ENCODE measurements around the gene FBXO33. TPM values are rescaled to one million over a fixed set of nuclear protein-coding genes. Genes with fewer than 3 reads are reported as not detected.

The FBXO33 gene
- total and polyA plus RNA-seq, 2 of the 8 experiments (the other 6 are each of a cell fraction or from before 2014, with no cell fraction given), result 4.7 to 11.5 TPM

DNA sequence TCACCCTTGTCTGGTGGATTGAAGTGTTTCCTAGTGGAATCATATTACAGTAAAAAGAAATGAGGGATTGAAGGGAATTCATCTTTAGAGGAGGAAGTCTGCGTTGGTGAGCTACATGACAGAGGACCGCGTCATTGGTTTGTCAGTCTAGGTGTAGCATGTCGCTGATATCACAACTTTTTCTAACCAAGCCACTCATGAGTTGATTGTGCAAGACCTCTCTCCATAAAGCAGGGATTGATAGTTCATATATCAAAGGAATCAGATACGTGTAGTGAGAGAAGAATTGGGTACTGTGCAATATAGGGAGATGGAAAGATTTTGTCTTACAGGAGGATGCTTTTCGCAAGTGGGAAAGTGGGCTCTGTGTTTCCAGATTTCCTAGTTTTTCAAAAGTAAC, 3.0 kb upstream of the FBXO33 start (continued):
- TF ChIP-seq, protein P1, sequence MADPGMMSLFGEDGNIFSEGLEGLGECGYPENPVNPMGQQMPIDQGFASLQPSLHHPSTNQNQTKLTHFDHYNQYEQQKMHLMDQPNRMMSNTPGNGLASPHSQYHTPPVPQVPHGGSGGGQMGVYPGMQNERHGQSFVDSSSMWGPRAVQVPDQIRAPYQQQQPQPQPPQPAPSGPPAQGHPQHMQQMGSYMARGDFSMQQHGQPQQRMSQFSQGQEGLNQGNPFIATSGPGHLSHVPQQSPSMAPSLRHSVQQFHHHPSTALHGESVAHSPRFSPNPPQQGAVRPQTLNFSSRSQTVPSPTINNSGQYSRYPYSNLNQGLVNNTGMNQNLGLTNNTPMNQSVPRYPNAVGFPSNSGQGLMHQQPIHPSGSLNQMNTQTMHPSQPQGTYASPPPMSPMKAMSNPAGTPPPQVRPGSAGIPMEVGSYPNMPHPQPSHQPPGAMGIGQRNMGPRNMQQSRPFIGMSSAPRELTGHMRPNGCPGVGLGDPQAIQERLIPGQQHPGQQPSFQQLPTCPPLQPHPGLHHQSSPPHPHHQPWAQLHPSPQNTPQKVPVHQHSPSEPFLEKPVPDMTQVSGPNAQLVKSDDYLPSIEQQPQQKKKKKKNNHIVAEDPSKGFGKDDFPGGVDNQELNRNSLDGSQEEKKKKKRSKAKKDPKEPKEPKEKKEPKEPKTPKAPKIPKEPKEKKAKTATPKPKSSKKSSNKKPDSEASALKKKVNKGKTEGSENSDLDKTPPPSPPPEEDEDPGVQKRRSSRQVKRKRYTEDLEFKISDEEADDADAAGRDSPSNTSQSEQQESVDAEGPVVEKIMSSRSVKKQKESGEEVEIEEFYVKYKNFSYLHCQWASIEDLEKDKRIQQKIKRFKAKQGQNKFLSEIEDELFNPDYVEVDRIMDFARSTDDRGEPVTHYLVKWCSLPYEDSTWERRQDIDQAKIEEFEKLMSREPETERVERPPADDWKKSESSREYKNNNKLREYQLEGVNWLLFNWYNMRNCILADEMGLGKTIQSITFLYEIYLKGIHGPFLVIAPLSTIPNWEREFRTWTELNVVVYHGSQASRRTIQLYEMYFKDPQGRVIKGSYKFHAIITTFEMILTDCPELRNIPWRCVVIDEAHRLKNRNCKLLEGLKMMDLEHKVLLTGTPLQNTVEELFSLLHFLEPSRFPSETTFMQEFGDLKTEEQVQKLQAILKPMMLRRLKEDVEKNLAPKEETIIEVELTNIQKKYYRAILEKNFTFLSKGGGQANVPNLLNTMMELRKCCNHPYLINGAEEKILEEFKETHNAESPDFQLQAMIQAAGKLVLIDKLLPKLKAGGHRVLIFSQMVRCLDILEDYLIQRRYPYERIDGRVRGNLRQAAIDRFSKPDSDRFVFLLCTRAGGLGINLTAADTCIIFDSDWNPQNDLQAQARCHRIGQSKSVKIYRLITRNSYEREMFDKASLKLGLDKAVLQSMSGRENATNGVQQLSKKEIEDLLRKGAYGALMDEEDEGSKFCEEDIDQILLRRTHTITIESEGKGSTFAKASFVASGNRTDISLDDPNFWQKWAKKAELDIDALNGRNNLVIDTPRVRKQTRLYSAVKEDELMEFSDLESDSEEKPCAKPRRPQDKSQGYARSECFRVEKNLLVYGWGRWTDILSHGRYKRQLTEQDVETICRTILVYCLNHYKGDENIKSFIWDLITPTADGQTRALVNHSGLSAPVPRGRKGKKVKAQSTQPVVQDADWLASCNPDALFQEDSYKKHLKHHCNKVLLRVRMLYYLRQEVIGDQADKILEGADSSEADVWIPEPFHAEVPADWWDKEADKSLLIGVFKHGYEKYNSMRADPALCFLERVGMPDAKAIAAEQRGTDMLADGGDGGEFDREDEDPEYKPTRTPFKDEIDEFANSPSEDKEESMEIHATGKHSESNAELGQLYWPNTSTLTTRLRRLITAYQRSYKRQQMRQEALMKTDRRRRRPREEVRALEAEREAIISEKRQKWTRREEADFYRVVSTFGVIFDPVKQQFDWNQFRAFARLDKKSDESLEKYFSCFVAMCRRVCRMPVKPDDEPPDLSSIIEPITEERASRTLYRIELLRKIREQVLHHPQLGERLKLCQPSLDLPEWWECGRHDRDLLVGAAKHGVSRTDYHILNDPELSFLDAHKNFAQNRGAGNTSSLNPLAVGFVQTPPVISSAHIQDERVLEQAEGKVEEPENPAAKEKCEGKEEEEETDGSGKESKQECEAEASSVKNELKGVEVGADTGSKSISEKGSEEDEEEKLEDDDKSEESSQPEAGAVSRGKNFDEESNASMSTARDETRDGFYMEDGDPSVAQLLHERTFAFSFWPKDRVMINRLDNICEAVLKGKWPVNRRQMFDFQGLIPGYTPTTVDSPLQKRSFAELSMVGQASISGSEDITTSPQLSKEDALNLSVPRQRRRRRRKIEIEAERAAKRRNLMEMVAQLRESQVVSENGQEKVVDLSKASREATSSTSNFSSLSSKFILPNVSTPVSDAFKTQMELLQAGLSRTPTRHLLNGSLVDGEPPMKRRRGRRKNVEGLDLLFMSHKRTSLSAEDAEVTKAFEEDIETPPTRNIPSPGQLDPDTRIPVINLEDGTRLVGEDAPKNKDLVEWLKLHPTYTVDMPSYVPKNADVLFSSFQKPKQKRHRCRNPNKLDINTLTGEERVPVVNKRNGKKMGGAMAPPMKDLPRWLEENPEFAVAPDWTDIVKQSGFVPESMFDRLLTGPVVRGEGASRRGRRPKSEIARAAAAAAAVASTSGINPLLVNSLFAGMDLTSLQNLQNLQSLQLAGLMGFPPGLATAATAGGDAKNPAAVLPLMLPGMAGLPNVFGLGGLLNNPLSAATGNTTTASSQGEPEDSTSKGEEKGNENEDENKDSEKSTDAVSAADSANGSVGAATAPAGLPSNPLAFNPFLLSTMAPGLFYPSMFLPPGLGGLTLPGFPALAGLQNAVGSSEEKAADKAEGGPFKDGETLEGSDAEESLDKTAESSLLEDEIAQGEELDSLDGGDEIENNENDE (IDR thresholded peaks at IDR 0.05; ENCODE audit: insufficient replicate concordance, low read length), result no peak

Measured in H1 (cell line).